HCT116 (cell line): ENCODE data around the gene FBN1. TPM values are rescaled to one million over a fixed set of nuclear protein-coding genes. Genes with fewer than 3 reads are reported as not detected.
A peak's percentile ranks its signal among the peaks of the same experiment; 100 is the strongest.

Experiments used
- ATAC-seq: fragments of 200-7000 bp; cut with Tn5 transposase; 2 replicates; pipeline ENCODE4 v1.9.1; 2020; ENCODE audit warnings: mild to moderate bottlenecking, moderate library complexity
- BruUV-seq: library from RNA; stranded (reverse); fragments of 400-500 nt; replicated peaks from 2 replicates; lab custom pipeline; 2021; lab: Mats Ljungman, UMichigan
- CTCF ChIA-PET: fragments of 300-600 bp; sonication (Branson Sonifier 250); formaldehyde crosslinking; loops from one replicate; lab custom pipeline; 2021; ENCODE audit warnings: antibody characterized with exemption; lab: Charles Lee
- POLR2A ChIA-PET: fragments of 300-600, 350-600 bp; sonication (Branson Sonifier 250); formaldehyde crosslinking; loops from one replicate; lab custom pipeline; 2021; ENCODE audit warnings: antibody characterized with exemption; lab: Charles Lee
- RAD21 ChIA-PET, 2 experiments: fragments of 300-600 bp; sonication (Branson Sonifier 250); formaldehyde crosslinking; loops; one replicate each; lab custom pipeline; 2023; ENCODE audit warnings: low total read pairs in 2 of 2; ENCODE audit not compliant: uncharacterized antibody in 2 of 2, unreplicated experiment in 2 of 2, low non-redundant PET in 1 of 2; lab: Charles Lee
- DNase-seq: peaks from one replicate; pipeline ENCODE4 v3.0.0-alpha.2; 2010; ENCODE audit warnings: low read depth, low spot score
- H2AFZ ChIP-seq: fragments of 200-600 bp; shearing (Covaris generic), sonication (generic); 2 replicates; pipeline ENCODE4 v1.6.1; 2017; ENCODE audit warnings: low read depth, mixed run types, mixed read lengths, antibody characterized with exemption, low read length; ENCODE audit not compliant: poor library complexity, severe bottlenecking
- H3K27ac ChIP-seq: 2 replicates; pipeline ENCODE4 v1.5.1; 2012; ENCODE audit warnings: low read depth, low read length
- H3K27me3 ChIP-seq: fragments of 200-600 bp; sonication (generic); 2 replicates; pipeline ENCODE4 v1.6.1; 2016; ENCODE audit warnings: mixed run types, low read length, mixed read lengths; ENCODE audit not compliant: insufficient read depth
- H3K36me3 ChIP-seq, 2 experiments: fragments of 200-500 bp in 1 of 2; fragments of 200-600 bp in 1 of 2; sonication (Bioruptor generic) in 1 of 2; sonication (generic) in 1 of 2; 2 replicates each; pipeline versions ENCODE4 v1.5.1 to v1.6.1; 2014 to 2016; ENCODE audit warnings: low read length in 2 of 2, inconsistent platforms in 1 of 2, mixed read lengths in 1 of 2, mixed run types in 1 of 2; ENCODE audit not compliant: insufficient read depth in 2 of 2, control insufficient read depth in 1 of 2
- H3K4me1 ChIP-seq, 2 experiments: fragments of 200-600 bp in 1 of 2; sonication (generic) in 1 of 2; 2 replicates each; pipeline versions ENCODE4 v1.5.1 to v1.6.1; 2012 to 2017; ENCODE audit warnings: low read length in 2 of 2, inconsistent platforms in 1 of 2, mild to moderate bottlenecking in 1 of 2, mixed read lengths in 1 of 2, mixed run types in 1 of 2, moderate library complexity in 1 of 2; ENCODE audit not compliant: insufficient read depth in 2 of 2, control insufficient read depth in 1 of 2
- H3K4me2 ChIP-seq: fragments of 200-600 bp; sonication (generic); 2 replicates; pipeline ENCODE4 v1.6.1; 2017; ENCODE audit warnings: mixed run types, low read length, mixed read lengths
- H3K4me3 ChIP-seq, 2 experiments: fragments of 200-600 bp in 1 of 2; sonication (generic) in 1 of 2; replicated peaks in 1 of 2; 2 replicates each; pipeline ENCODE4 v1.5.1; 2011 to 2016; ENCODE audit warnings: low read length in 2 of 2, control low read depth in 1 of 2, low read depth in 1 of 2, mild to moderate bottlenecking in 1 of 2, mixed read lengths in 1 of 2, mixed run types in 1 of 2
- H3K79me2 ChIP-seq: fragments of 200-600 bp; sonication (generic); 2 replicates; pipeline ENCODE4 v1.6.1; 2017; ENCODE audit warnings: mild to moderate bottlenecking, mixed run types, low read length, moderate library complexity, mixed read lengths; ENCODE audit not compliant: insufficient read depth
- H3K9ac ChIP-seq: fragments of 200-600 bp; sonication (generic); 2 replicates; pipeline ENCODE4 v1.6.1; 2016; ENCODE audit warnings: low read length, mixed read lengths
- H3K9me2 ChIP-seq: fragments of 200-600 bp; sonication (generic), shearing (Covaris generic); 2 replicates; pipeline ENCODE4 v1.6.1; 2017; ENCODE audit warnings: mixed run types, mild to moderate bottlenecking, moderate library complexity; ENCODE audit not compliant: insufficient read depth
- H3K9me3 ChIP-seq, 2 experiments: fragments of 200-500 bp in 1 of 2; fragments of 200-600 bp in 1 of 2; sonication (Bioruptor generic) in 1 of 2; sonication (generic) in 1 of 2; 2 replicates each; pipeline ENCODE4 v1.6.1; 2014 to 2017; ENCODE audit warnings: low read length in 2 of 2, mixed read lengths in 2 of 2, inconsistent platforms in 1 of 2, low read depth in 1 of 2, mild to moderate bottlenecking in 1 of 2, mixed run types in 1 of 2, moderate library complexity in 1 of 2; ENCODE audit not compliant: control insufficient read depth in 1 of 2, insufficient read depth in 1 of 2
- H4K20me1 ChIP-seq: fragments of 200-600 bp; sonication (generic), shearing (Covaris generic); 2 replicates; pipeline ENCODE4 v1.6.1; 2017; ENCODE audit warnings: mixed run types, mild to moderate bottlenecking, moderate library complexity; ENCODE audit not compliant: insufficient read depth
- ATF3 ChIP-seq: IDR thresholded peaks from 2 replicates; pipeline ENCODE4 v1.6.1; 2012
- EZH2phosphoT487 ChIP-seq: fragments of 200-600 bp; IDR thresholded peaks from 2 replicates; pipeline ENCODE4 v1.6.1; 2018; ENCODE audit warnings: antibody characterized with exemption, borderline replicate concordance
- MAX ChIP-seq: IDR thresholded peaks from 2 replicates; pipeline ENCODE4 v1.6.1; 2012
- POLR2A ChIP-seq: IDR thresholded peaks from 2 replicates; pipeline ENCODE4 v1.7.0; 2011; ENCODE audit warnings: borderline replicate concordance; ENCODE audit not compliant: insufficient read depth, insufficient read length; ENCODE audit errors: extremely low read depth
- REST ChIP-seq: IDR thresholded peaks from 2 replicates; pipeline ENCODE4 v1.6.1; 2012; ENCODE audit warnings: low read depth
- ZFX ChIP-seq: fragments of 450-650 bp; IDR thresholded peaks from 2 replicates; pipeline ENCODE4 v1.6.1; 2017
- ZNF274 ChIP-seq: fragments of 200-500 bp; sonication (Bioruptor generic); IDR thresholded peaks from 2 replicates; pipeline ENCODE4 v1.6.1; 2014; ENCODE audit warnings: mild to moderate bottlenecking, low read depth, low read length, inconsistent platforms
- intact Hi-C: fragments of 100-400 bp; cut with micrococcal nuclease; formaldehyde crosslinking; loops from 2 replicates; pipeline ENCODE4 v1.10.0; 2022
- total RNA-seq: library from RNA; stranded (reverse); gene quantifications from one replicate; pipeline ENCODE4 v1.2.1, GENCODE V29; 2021; ENCODE audit not compliant: unreplicated experiment

FBN1 gene
- total RNA-seq, 1 experiment from 2014 or later, result 1.7 TPM

GRCh38 chr15:48647962-48648361, 2.5 kb upstream of the FBN1 start:
- no TSS peak for BruUV-seq
- no peak for TF ChIP-seq POLR2A
- no peak for TF ChIP-seq MAX
- no peak for TF ChIP-seq ZFX
- no peak for TF ChIP-seq ZNF274
- no peak for TF ChIP-seq ATF3
- TF ChIP-seq EZH2phosphoT487, result no peak
- no peak for TF ChIP-seq REST
- ChIA-PET RAD21 (no interaction called here), POLR2A (no interaction called here), CTCF (no interaction called here)
- Histone ChIP-seq H3K27ac (no peak overlapping the region), H3K79me2 (no peaks in the 10 kb centered on the region), H3K4me1 (no peaks in the 10 kb centered on the region), H3K36me3 (no peaks in the 10 kb centered on the region), H3K9me2 (no peaks in the 10 kb centered on the region; the same call in 1 of the 2 replicates), H3K9me3 (no peaks in the 10 kb centered on the region), H2AFZ (no peak overlapping the region), H3K9ac (no peak overlapping the region), H4K20me1 (no peaks in the 10 kb centered on the region), H3K4me2 (no peak overlapping the region), H3K4me3 (no peak overlapping the region), H3K27me3 (no peaks in the 10 kb centered on the region)
- peak; percentile 46; the same call in 1 of the 2 replicates for ATAC-seq
- intact Hi-C loops, result no loop called here
- DNase-seq, result no peak
